HS-5 (cell line): ENCODE measurements around the gene PALM3.

Source experiments
- DNase-seq: peaks from one replicate; pipeline ENCODE4 v3.0.0-alpha.2; 2012; ENCODE audit warnings: low read depth

Gene PALM3, protein sequence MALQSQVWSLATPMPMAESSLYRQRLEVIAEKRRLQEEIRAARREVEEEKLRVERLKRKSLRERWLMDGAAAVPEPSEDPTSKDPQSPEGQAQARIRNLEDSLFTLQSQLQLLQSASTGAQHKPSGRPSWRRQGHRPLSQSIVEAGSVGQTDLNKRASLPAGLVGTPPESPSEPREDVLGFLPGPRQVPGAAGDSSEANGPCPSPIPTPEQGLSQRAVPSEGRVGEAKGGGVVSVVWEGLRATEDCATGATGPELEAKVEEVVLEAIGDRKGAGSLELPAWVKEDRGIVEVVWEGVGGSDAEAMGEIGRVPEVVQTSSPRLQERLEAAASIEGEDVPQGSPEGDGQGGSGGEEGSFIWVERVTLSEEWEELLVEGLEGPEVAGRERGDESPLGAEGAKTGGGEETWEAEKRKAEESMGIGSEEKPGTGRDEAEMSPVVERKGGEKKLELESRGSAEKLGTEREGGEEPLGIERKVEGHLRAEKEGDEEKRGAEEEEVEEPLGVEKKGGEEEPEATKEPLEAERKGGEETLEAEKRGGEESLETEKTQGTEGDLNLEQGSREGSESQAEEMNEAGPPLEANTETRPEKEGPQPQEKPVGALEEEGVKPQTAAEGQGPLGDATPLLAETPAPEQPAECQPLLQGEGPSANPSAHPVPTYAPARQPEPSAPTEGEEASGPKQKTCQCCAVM

DNA sequence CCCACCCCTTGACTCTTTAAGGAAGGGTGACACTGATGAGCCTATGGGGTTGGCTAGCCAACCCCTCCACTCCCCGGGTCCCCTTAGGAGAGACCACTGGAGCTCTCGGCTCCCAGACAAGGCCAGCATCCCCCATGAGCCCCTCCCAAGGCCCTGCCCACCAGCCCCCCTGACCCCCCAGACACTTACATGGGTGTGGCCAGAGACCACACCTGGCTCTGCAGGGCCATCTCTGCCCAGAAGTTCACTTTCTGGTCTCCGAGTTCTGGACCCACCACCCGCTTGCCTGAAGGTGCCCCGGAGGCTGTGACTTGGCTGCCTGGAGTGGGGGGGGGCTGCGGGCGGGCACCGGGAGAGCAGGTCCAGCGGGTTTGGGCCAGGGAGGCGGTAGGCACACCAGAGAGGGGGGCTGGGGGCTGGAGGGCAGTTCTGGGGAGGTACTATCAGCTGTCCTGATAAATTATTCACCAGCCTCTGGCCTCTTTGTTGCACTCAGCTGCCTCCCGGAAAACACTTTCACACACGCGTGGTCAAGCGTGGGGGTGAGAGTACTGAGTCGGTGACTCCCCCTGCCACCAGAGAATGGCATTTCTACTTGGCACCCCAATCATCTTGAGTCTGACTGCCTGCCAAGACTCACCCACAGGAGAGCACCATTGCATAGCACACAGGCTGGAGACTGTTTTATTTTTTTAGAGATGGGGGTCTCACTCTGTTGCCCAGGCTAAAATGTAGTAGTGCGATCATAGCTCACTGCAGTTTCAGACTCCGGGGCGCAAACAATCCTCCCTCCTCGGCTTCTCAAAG, at the start of gene PALM3:
Gene PALM3 (minus strand): TSS at position 326 of the 807 bp plus-strand sequence. CDS start 96 bp downstream, at position 230.
- no peak for DNase-seq

DNA sequence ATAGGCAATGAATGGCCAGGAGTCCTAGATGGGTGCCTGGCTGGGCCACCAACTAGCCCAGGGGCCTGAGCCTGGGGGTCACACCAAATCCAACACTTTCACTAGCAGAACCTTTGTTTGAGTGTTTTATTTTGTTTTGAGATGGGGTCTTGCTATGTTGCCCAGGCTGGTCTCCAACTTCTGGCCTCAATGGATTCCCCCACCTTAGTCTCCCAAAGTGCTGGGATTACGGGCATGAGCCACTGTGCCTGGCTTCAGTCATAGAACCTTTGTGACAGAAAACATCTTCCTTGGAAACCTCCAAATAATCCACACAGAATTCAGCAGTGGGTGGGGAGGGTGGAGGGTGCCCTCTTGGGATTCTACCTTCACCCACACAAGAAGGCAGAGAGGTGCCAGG, 49.6 kb upstream of the PALM3 start:
- no peak for DNase-seq

GRCh38 chr19:14110650-14111049, 48.8 kb upstream of the PALM3 start:
- DNase-seq: no peak

- no peak for DNase-seq
Observed at GRCh38 chr19:14107581-14108461, 45.9 kb upstream of the PALM3 start.

- DNase-seq: no peak
Observed at GRCh38 chr19:14106840-14107239, 45.0 kb upstream of the PALM3 start.

GRCh38 chr19:14105680-14106079, 43.8 kb upstream of the PALM3 start:
- no peak for DNase-seq

DNA sequence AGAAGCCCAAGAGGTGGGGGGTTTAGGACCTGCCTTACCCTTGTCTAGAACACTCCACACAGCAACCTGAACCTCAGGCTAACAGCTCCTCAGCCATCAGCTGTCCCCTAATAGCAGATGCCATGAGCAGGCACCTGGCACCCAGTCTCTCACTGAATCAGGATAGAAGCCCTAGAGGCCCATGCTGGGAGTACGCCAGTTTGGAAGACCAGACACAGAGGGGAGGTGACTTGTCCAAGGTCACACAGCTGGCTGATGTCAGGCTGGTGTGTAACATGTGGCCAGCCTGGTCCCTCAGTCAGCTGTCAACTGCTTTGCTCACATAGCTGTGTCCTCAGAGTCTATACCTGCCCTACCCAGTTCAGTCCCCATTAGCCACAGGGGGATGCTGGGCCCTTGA, 41.4 kb upstream of the PALM3 start:
- no peak for DNase-seq

DNA sequence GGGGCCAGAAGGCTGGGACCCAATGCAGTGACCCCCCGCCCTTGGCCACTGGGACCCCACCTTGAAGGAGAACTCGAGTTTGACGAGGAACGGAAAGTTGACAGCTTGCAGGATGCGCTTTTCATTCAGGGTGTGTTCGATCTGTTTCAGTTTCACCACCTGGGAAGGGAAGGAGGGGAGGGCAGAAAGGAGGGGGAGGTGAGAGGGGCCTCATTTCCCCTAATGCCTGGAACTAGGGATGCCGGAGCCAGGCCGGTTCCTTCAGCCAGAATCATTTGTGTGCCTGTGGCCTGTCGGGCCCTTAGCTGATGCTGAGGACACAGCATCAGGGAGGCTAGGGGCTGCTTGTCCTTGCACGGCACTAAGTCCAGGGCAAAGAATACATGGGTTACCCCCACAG, 40.9 kb upstream of the PALM3 start:
- DNase-seq: no peak

GRCh38 chr19:14102102-14102696, 40.3 kb upstream of the PALM3 start:
- no peak for DNase-seq

DNA sequence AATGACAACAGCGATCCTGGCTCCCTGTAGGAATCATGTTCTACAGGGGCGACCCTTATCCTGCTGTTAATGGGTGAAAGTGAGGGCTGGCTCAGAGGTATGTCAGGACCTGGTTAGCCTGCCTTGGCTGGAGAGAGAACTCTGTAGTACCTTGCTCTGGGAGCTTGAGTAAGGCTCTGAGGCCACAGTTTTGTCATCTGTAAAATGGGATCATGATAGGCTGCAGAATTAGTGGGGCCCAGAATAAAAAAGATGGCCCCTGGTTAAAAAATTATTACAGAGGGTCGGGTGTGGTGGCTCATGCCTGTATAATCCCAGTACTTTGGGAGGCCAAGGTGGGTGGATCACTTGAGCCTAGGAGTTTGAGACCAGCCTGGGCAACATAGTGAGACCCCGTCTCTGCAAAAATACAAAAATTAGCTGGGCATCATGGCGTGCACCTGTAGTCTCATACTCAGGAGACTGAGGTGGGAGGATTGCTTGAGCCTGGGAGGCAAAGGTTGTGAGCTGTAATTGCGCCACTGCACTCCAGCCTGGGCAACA, 39.2 kb upstream of the PALM3 start:
- no peak for DNase-seq

DNA sequence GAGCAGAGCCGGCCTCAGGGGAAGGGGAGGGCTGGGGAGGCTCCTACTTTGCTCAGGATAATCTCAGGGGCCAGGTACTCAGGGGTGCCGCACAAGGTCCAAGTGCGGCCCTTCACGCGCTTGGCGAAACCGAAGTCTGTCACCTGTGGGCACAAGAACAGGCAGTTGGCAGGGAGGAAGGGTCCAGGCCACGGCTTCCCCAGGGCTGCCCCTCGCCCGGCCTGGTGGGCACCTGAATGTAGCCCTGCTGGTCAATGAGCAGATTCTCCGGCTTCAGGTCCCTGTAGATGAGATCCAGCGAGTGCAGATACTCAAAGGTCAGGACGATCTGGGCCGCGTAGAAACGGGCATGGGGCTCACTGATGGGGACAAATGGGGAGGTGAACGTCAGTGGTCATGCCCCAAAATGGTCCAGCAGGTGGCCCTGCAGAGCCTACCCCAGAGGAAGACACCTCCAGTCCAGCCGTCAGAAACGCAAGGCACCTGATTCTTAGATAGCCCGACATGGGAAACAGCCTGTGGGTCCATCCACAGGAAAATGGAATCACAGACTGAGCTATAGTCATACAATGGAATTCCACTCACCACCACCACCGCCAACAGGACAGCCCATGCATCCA, 35.8 kb upstream of the PALM3 start:
- no peak for DNase-seq

GRCh38 chr19:14096272-14096992, 34.6 kb upstream of the PALM3 start:
- no peak for DNase-seq

DNA sequence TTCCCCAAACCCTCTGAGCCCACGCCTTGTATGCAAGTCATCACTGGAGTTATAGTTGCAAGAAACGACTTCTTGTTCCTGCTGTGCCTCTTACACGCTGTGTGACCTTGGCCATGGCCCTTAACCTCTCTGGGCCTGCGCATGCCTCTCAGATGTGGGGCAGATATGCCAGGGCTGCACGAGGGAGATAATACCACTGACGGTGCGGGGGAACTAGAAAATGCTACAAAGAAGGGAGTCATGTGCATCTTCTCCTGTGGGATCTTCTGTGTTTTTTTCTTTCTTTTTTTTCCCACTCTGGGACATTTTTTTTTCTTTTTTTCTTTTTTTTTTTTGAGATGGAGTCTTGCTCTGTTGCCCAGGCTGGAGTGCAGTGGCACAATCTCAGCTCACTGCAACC, 33.0 kb upstream of the PALM3 start:
- DNase-seq: no peak

DNA sequence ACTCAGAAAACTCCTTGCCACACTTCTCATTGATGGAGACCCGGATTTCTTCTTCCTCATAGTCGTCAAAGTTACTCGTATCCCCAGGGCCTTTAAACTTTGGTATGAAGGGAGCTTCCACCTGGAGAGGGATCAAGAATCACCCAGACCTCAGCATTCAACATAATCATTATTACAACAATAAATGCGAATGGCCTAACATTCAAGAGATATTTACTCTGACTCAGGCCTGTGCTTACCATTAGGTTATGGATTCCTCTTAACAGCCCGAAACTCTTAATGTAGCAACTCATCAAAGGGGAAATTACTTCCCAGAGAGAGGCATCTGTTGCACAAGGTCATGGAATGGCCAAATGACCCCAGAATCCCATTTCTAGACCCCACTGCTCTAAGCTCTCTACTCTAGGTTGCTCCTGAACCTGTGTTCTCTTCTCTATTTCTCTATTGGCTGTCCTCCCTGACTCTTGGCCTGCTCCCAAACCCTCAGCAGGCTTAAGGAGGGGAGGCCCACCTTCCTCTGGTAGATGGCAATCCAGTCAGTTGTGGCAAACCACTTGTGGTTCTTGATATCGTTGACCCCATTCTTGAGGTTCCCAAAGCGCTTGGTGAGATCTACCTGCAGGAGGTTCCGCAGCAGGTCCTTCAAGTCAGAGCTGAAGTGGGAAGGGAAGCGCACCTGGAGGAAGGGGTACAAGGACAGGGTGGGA, 31.4 kb upstream of the PALM3 start:
- no peak for DNase-seq

DNA sequence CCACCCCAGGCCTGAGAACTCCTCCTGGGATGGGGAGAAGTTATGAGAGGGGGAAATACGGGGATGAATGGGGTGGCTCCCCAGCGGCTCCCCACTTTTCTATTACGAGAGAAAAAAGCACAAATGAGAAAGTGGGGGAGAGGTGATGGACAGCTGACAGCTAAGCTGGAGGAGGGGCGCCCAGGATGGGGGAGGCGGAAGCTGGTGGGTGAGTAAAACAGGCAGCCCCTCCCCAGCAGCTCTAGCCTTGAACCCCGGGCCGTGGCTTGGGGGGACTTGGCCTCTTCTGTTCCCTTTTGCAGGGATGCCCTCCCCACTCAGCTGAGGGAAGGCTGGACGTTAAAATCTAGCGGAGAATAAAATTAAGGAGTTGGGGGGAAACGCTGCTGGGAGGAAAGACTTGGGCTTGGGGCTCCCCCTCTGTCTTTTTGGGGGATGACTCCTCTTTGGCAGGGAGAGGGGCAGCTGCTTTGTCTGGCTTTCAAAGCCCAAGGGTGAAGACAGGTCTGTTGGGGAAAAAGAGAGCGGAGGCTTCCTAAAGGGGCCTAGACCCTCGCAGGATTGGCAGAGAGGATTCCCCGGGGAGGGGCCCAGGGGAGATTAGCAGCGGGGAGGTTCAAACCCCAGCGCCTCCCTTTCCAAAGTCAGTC, 30.1 kb upstream of the PALM3 start:
- no peak for DNase-seq

DNA sequence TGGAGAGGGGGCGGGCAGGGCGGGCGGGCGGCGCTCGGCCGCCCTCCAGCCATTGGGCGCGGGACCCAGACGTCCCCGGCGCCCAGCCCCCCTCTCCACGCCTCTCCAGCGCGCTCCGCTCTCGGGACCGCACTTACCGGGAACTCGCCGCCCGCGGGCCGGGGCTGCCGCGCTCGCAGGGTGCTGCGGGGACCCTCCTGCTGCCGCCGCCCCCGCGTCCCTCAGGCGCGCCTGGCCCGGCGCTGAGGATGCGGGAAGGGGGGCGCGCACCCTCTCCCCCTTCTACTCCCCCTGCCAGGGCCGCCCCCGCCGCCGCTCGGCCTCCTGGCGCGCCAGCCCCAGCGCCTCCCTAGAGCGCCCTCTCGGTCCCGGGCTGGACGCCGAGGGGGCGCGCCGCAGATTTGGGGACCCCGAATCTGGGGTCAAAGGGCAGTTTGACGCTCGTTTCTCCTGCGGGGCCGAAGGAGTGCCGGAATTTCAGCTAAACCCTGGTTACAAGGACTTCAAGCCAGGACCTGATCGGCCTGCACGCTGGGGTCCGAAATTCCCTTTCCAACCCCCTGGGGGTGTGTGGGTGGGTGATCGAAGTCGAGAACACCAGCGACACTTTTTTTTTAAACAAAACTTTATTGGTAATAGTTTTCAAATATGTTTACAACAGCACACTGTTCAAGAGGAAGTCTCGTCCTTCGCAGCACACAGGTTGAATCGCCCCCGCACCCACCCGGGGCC, 29.4 kb upstream of the PALM3 start:
- DNase-seq: peak; percentile 46

- DNase-seq: peak; percentile 35
Observed at GRCh38 chr19:14090509-14091080, 28.7 kb upstream of the PALM3 start, which contains the start of gene SAMD1. TSS of gene SAMD1 (minus strand) at chr19:14090751.
